ENCODE results near the gene NCAM1. TPM values are rescaled to one million over a fixed set of nuclear protein-coding genes. Genes with fewer than 3 reads are reported as not detected.

Gene NCAM1
- total RNA-seq, 6 donors from 2014 or later, result 1.4 to 15.3 (median 2.5) TPM

- DNase-seq, result no peak
- H3K9me3 ChIP-seq, result no peaks in the 10 kb centered on the region
- WGBS, 2 donors, result 82 to 83% methylated on average over 8 to 10 of the region's 10 CpGs
- H3K27ac ChIP-seq, result no peak overlapping the region
- no peak for ATAC-seq (ENCODE audit: low FRiP score in 2 of 2)
- TF ChIP-seq POLR2AphosphoS5 (IDR thresholded peaks at IDR 0.05), result no peak
- no peak for TF ChIP-seq POLR2A (IDR thresholded peaks at IDR 0.05)
- TF ChIP-seq, protein P1, sequence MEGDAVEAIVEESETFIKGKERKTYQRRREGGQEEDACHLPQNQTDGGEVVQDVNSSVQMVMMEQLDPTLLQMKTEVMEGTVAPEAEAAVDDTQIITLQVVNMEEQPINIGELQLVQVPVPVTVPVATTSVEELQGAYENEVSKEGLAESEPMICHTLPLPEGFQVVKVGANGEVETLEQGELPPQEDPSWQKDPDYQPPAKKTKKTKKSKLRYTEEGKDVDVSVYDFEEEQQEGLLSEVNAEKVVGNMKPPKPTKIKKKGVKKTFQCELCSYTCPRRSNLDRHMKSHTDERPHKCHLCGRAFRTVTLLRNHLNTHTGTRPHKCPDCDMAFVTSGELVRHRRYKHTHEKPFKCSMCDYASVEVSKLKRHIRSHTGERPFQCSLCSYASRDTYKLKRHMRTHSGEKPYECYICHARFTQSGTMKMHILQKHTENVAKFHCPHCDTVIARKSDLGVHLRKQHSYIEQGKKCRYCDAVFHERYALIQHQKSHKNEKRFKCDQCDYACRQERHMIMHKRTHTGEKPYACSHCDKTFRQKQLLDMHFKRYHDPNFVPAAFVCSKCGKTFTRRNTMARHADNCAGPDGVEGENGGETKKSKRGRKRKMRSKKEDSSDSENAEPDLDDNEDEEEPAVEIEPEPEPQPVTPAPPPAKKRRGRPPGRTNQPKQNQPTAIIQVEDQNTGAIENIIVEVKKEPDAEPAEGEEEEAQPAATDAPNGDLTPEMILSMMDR (IDR thresholded peaks at IDR 0.05), result no peak
- no peak for TF ChIP-seq EP300 (IDR thresholded peaks at IDR 0.05)
- H3K27me3 ChIP-seq, result no peaks in the 10 kb centered on the region
- H3K4me1 ChIP-seq, result no peaks in the 10 kb centered on the region
- H3K4me3 ChIP-seq, result no peak overlapping the region
- H3K36me3 ChIP-seq, result no peaks in the 10 kb centered on the region
These were observed 300.7 kb downstream of the NCAM1 start for GRCh38 chr11:113261709-113262475.

DNA sequence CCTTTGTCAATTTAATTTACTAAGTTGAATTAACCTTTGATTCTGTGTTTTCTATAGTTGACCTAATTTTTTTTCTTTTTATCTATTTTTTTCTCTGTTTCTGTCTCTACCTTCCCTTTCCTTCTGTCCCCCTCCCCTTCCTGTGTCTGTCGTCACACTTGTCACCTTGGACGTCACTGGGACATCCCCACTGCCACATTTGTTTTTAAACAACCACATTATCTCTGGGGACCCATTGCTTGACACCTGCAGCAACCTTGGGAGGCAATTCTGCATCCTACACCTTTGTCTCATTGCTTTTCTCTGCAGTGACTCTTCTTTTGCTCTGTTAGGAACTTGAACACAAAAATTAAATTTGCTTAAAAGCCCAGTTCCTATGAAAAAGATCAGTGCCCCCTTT, 301.4 kb downstream of the NCAM1 start:
- ATAC-seq (ENCODE audit: low FRiP score in 2 of 2), result no peak
- no peak for TF ChIP-seq EP300 (IDR thresholded peaks at IDR 0.05)
- WGBS, 2 donors, result 45 to 57% methylated on average over 2 of the region's 2 CpGs
- H3K27me3 ChIP-seq, result no peaks in the 10 kb centered on the region
- no peak overlapping the region for H3K27ac ChIP-seq
- H3K36me3 ChIP-seq, result no peaks in the 10 kb centered on the region
- no peaks in the 10 kb centered on the region for H3K9me3 ChIP-seq
- DNase-seq, result no peak
- H3K4me1 ChIP-seq, result no peaks in the 10 kb centered on the region
- H3K4me3 ChIP-seq, result no peak overlapping the region

- no peaks in the 10 kb centered on the region for H3K27me3 ChIP-seq
- H3K36me3 ChIP-seq, result no peaks in the 10 kb centered on the region
- no peak for ATAC-seq (ENCODE audit: low FRiP score in 2 of 2)
- H3K4me1 ChIP-seq, result no peaks in the 10 kb centered on the region
- no peak overlapping the region for H3K27ac ChIP-seq
- no peak for DNase-seq
- H3K9me3 ChIP-seq, result no peaks in the 10 kb centered on the region
- 71 to 77% methylated on average over 9 of the region's 9 CpGs for WGBS, 2 donors
- TF ChIP-seq, protein P1 (IDR thresholded peaks at IDR 0.05), result no peak
- TF ChIP-seq EP300 (IDR thresholded peaks at IDR 0.05) (no peak), POLR2A (IDR thresholded peaks at IDR 0.05) (no peak), POLR2AphosphoS5 (IDR thresholded peaks at IDR 0.05) (no peak)
- no peak overlapping the region for H3K4me3 ChIP-seq
These were observed 302.4 kb downstream of the NCAM1 start for GRCh38 chr11:113263458-113264259.

DNA sequence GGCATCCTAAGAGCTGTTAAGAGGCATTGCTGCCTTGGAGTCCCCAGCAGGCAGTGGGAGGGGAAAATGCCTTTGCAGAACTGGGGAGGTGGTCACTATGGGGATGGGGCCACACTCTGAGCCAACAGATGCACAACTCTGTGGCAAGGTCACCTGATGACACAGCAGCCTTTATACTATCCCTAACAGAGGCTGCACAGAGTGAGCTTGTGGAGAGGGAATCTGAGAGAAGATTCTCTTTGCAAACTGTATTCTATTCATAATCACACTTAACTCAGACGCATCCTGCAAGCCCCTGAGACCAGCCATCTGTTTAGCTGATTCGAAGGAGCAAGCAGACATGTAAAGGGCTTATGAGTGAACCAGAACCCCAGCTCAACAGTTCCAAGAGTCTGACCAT, 304.1 kb downstream of the NCAM1 start:
- H3K27me3 ChIP-seq, result no peaks in the 10 kb centered on the region
- H3K27ac ChIP-seq, result no peak overlapping the region
- ATAC-seq (ENCODE audit: low FRiP score in 2 of 2), result no peak
- WGBS, 2 donors, result 64 to 87% methylated on average over 2 of the region's 2 CpGs
- H3K9me3 ChIP-seq, result no peaks in the 10 kb centered on the region
- DNase-seq, result no peak
- no peaks in the 10 kb centered on the region for H3K4me1 ChIP-seq
- H3K4me3 ChIP-seq, result no peak overlapping the region
- TF ChIP-seq POLR2A (IDR thresholded peaks at IDR 0.05), result no peak
- TF ChIP-seq, protein P1 (IDR thresholded peaks at IDR 0.05), result no peak
- no peak for TF ChIP-seq POLR2AphosphoS5 (IDR thresholded peaks at IDR 0.05)
- TF ChIP-seq EP300 (IDR thresholded peaks at IDR 0.05), result no peak
- H3K36me3 ChIP-seq, result no peaks in the 10 kb centered on the region

DNA sequence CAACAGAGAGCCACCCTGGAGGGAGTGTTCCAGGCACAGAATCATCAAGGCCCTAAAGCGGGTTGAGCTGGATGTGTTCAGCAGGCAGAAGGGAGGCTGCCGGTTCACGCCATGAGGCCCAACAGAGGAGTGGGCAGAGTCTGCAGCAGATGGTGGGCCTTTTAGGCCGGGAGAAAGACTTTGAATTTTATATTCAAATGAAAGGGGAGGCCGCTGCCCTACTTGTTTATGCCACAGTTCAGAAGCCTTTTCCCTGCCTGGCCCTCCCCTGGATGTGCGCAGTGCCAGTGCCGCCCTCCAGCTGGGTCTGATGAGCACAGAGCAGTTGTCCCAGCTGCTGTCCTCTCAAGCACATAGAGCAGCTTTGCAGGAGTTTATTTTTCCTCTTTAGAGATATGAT, 306.3 kb downstream of the NCAM1 start:
- WGBS, 2 donors, result 85 to 90% methylated on average over 7 of the region's 7 CpGs
- no peak for TF ChIP-seq EP300 (IDR thresholded peaks at IDR 0.05)
- ATAC-seq (ENCODE audit: low FRiP score in 2 of 2) (no peak), DNase-seq (no peak)
- Histone ChIP-seq H3K36me3 (no peaks in the 10 kb centered on the region), H3K27me3 (no peaks in the 10 kb centered on the region), H3K4me1 (no peaks in the 10 kb centered on the region), H3K27ac (no peak overlapping the region), H3K4me3 (no peak overlapping the region), H3K9me3 (no peaks in the 10 kb centered on the region)

All from upper lobe of left lung (tissue), 6 donors.